Ovary (tissue), 3 donors: Measurements from ENCODE around the gene PAFAH1B2.

ENCODE experiments used
- CTCF ChIP-seq, 3 donors: fragments of 450-650 bp in 2 of 3; fragments of 200-600 bp in 1 of 3; IDR thresholded peaks; one replicate each; pipeline versions ENCODE4 v1.5.1 to v1.8.0; 2016 to 2022; ENCODE audit warnings: antibody characterized with exemption in 3 of 3, mild to moderate bottlenecking in 1 of 3
- EP300 ChIP-seq: sonication (generic); formaldehyde crosslinking; IDR thresholded peaks from one replicate; pipeline ENCODE4 v1.6.1; 2017; ENCODE audit warnings: antibody characterized with exemption
- POLR2A ChIP-seq: fragments of 450-650 bp; IDR thresholded peaks from one replicate; pipeline ENCODE4 v1.6.1; 2017; ENCODE audit warnings: antibody characterized with exemption, mild to moderate bottlenecking, moderate library complexity
- donor health status: DM: no; HTN: no; CAD: no.

GRCh38 chr11:117172724-117173421, 28.8 kb downstream of the PAFAH1B2 start:
- TF ChIP-seq POLR2A (no peak), CTCF (IDR thresholded peaks at IDR 0.05) (no peak), EP300 (no peak)
